HEK293 (cell line): Measurements from ENCODE around the gene LEUTX.

Experiments
- CTCF ChIA-PET: fragments of 350-600 bp; formaldehyde crosslinking; extraction: SDS; loops from one replicate; lab custom pipeline; 2021; ENCODE audit warnings: antibody characterized with exemption; lab: Yijun Ruan, JAX
- POLR2A ChIA-PET: fragments of 300-600 bp; formaldehyde crosslinking; extraction: SDS; loops from one replicate; lab custom pipeline; 2020; ENCODE audit warnings: antibody characterized with exemption, inconsistent platforms; lab: Yijun Ruan, JAX
- H3K27ac ChIP-seq: fragments of 200-500 bp; sonication (Bioruptor generic); 2 replicates; pipeline ENCODE4 v1.5.1; 2014; ENCODE audit warnings: low read depth, low read length, control low read depth, inconsistent platforms; ENCODE audit errors: extremely low read depth
- H3K36me3 ChIP-seq, 2 experiments: fragments of 200-500 bp in 1 of 2; sonication (Bioruptor generic) in 1 of 2; 1 replicate in 1 of 2; 2 replicates in 1 of 2; pipeline ENCODE4 v1.5.1; 2014 to 2017; ENCODE audit warnings: inconsistent platforms in 2 of 2, low read length in 2 of 2; ENCODE audit not compliant: control insufficient read depth in 2 of 2, insufficient read depth in 1 of 2
- H3K4me1 ChIP-seq: fragments of 200-500 bp; sonication (Bioruptor generic); 2 replicates; pipeline ENCODE4 v1.5.1; 2014; ENCODE audit warnings: mild to moderate bottlenecking, low read length, inconsistent platforms; ENCODE audit not compliant: control insufficient read depth, insufficient read depth
- H3K4me3 ChIP-seq: 2 replicates; pipeline ENCODE4 v1.5.1; 2011; ENCODE audit warnings: low read depth, mild to moderate bottlenecking, control low read depth, low read length, moderate library complexity
- H3K9me3 ChIP-seq: fragments of 200-500 bp; sonication (Bioruptor generic); 2 replicates; pipeline ENCODE4 v1.5.1; 2014; ENCODE audit warnings: low read depth, low read length, inconsistent platforms; ENCODE audit not compliant: control insufficient read depth, insufficient read depth
- GLI2 ChIP-seq: fragments of 450-650 bp; formaldehyde crosslinking; IDR thresholded peaks from 2 replicates; pipeline ENCODE4; 2017; ENCODE audit warnings: missing biosample characterization, missing genetic modification characterization, low read depth, borderline replicate concordance
- KLF1 ChIP-seq: fragments of 450-650 bp; formaldehyde crosslinking; IDR thresholded peaks from 2 replicates; pipeline ENCODE4 v1.5.1; 2016; ENCODE audit warnings: missing biosample characterization, missing genetic modification characterization
- TRIM28 ChIP-seq: IDR thresholded peaks from 2 replicates; pipeline ENCODE4 v1.6.1; 2011; ENCODE audit warnings: low read length, control low read depth, borderline replicate concordance
- ZBTB1 ChIP-seq: fragments of 450-650 bp; formaldehyde crosslinking; IDR thresholded peaks from 2 replicates; pipeline ENCODE4 v1.5.1; 2016; ENCODE audit warnings: missing biosample characterization, missing genetic modification characterization
- ZBTB20 ChIP-seq: fragments of 450-650 bp; formaldehyde crosslinking; IDR thresholded peaks from 2 replicates; pipeline ENCODE4 v1.5.1; 2016; ENCODE audit warnings: missing biosample characterization, missing genetic modification characterization
- ZBTB26 ChIP-seq: fragments of 450-650 bp; formaldehyde crosslinking; optimal IDR thresholded peaks from 2 replicates; pipeline ENCODE3; 2016; ENCODE audit warnings: missing biosample characterization, mild to moderate bottlenecking, missing genetic modification characterization
- ZBTB48 ChIP-seq: fragments of 450-650 bp; formaldehyde crosslinking; IDR thresholded peaks from 2 replicates; pipeline ENCODE4 v1.5.1; 2016; ENCODE audit warnings: missing biosample characterization, missing genetic modification characterization
- ZIC2 ChIP-seq: fragments of 450-650 bp; formaldehyde crosslinking; IDR thresholded peaks from 2 replicates; pipeline ENCODE4 v1.5.1; 2016; ENCODE audit warnings: missing biosample characterization, missing genetic modification characterization
- ZNF16 ChIP-seq: fragments of 450-650 bp; formaldehyde crosslinking; IDR thresholded peaks from 2 replicates; pipeline ENCODE4 v1.5.1; 2016; ENCODE audit warnings: low read depth, missing biosample characterization, missing genetic modification characterization
- ZNF19 ChIP-seq: fragments of 450-650 bp; formaldehyde crosslinking; IDR thresholded peaks from 2 replicates; pipeline ENCODE4; 2016; ENCODE audit warnings: missing biosample characterization, missing genetic modification characterization, low read depth
- ZNF274 ChIP-seq, 2 experiments: fragments of 200-500 bp in 1 of 2; fragments of 450-650 bp in 1 of 2; sonication (Bioruptor generic) in 1 of 2; formaldehyde crosslinking in 1 of 2; IDR thresholded peaks; 2 replicates each; pipeline versions ENCODE4 v1.5.1 to v1.6.1; 2014 to 2016; ENCODE audit warnings: borderline replicate concordance in 1 of 2, inconsistent platforms in 1 of 2, low read length in 1 of 2, missing biosample characterization in 1 of 2, missing genetic modification characterization in 1 of 2
- ZNF335 ChIP-seq: fragments of 450-650 bp; formaldehyde crosslinking; conservative IDR thresholded peaks from 2 replicates; pipeline ENCODE4 v1.5.1; 2016; ENCODE audit warnings: missing biosample characterization, missing genetic modification characterization
- ZNF394 ChIP-seq: fragments of 450-650 bp; formaldehyde crosslinking; IDR thresholded peaks from 2 replicates; pipeline ENCODE4 v1.5.1; 2016; ENCODE audit warnings: missing biosample characterization, missing genetic modification characterization, mild to moderate bottlenecking, moderate library complexity, borderline replicate concordance
- ZNF639 ChIP-seq: fragments of 450-650 bp; formaldehyde crosslinking; IDR thresholded peaks from 2 replicates; pipeline ENCODE4 v1.5.1; 2016; ENCODE audit warnings: missing biosample characterization, missing genetic modification characterization
- ZSCAN30 ChIP-seq: fragments of 450-650 bp; IDR thresholded peaks from 2 replicates; pipeline ENCODE4 v1.5.1; 2018; ENCODE audit warnings: missing biosample characterization, mild to moderate bottlenecking, missing genetic modification characterization, moderate library complexity
- TF ChIP-seq, protein P1 (sequence below): fragments of 450-650 bp; formaldehyde crosslinking; IDR thresholded peaks from 2 replicates; pipeline ENCODE4 v1.5.1; 2017; ENCODE audit warnings: missing biosample characterization, mild to moderate bottlenecking, missing genetic modification characterization, moderate library complexity

LEUTX gene

GRCh38 chr19:39737891-39738290, 40.8 kb upstream of the LEUTX start, which contains the start of gene CLC:
CLC (minus strand) TSS chr19:39738029; CDS start chr19:39737952, 77 bp downstream.
- no peak within 1 kb of the TSS for H3K27ac ChIP-seq
- no peaks in the 10 kb centered on the region for H3K4me1 ChIP-seq
- H3K4me3 ChIP-seq: no peak within 1 kb of the TSS
- ChIA-PET POLR2A (no interaction called here), CTCF (interaction anchor here (0.6 to 1.1 kb wide), 2 partner anchors 187 to 491 kb away, joined by 3 read pairs; no protein-coding TSS in a partner anchor)
- H3K9me3 ChIP-seq: no peaks in the 10 kb centered on the region; the same call in 1 of the 2 replicates
- H3K36me3 ChIP-seq: no peaks in the 10 kb centered on the region
- no peak for TF ChIP-seq ZNF335 (tag by site-specific recombination)
- no peak for TF ChIP-seq ZBTB48 (tag by site-specific recombination)
- TF ChIP-seq KLF1 (tag by site-specific recombination): peak; percentile 32; the same call in 1 of the 2 replicates
- no peak for TF ChIP-seq ZNF19

- TF ChIP-seq, protein P1, sequence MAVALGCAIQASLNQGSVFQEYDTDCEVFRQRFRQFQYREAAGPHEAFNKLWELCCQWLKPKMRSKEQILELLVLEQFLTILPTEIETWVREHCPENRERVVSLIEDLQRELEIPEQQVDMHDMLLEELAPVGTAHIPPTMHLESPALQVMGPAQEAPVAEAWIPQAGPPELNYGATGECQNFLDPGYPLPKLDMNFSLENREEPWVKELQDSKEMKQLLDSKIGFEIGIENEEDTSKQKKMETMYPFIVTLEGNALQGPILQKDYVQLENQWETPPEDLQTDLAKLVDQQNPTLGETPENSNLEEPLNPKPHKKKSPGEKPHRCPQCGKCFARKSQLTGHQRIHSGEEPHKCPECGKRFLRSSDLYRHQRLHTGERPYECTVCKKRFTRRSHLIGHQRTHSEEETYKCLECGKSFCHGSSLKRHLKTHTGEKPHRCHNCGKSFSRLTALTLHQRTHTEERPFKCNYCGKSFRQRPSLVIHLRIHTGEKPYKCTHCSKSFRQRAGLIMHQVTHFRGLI (tag by site-specific recombination): no peak
- TF ChIP-seq ZNF394 (no peak), ZBTB20 (tag by site-specific recombination) (no peak), ZBTB26 (tag by site-specific recombination) (no peak), KLF1 (tag by site-specific recombination) (no peak), ZNF19 (no peak), ZNF639 (tag by site-specific recombination) (no peak), GLI2 (no peak), TRIM28 (no peak), ZNF16 (no peak), ZBTB1 (no peak)
- CTCF ChIA-PET: interaction anchor here (0.6 to 1.1 kb wide), 2 partner anchors 188 to 235 kb away, joined by 3 read pairs; no protein-coding TSS in a partner anchor
- Histone ChIP-seq H3K9me3 (no peaks in the 10 kb centered on the region; the same call in 1 of the 2 replicates), H3K27ac (no peak overlapping the region), H3K4me1 (no peaks in the 10 kb centered on the region), H3K36me3 (no peaks in the 10 kb centered on the region), H3K4me3 (no peak overlapping the region)
- POLR2A ChIA-PET: no interaction called here
Measured at GRCh38 chr19:39738814-39739213, 39.8 kb upstream of the LEUTX start.

DNA sequence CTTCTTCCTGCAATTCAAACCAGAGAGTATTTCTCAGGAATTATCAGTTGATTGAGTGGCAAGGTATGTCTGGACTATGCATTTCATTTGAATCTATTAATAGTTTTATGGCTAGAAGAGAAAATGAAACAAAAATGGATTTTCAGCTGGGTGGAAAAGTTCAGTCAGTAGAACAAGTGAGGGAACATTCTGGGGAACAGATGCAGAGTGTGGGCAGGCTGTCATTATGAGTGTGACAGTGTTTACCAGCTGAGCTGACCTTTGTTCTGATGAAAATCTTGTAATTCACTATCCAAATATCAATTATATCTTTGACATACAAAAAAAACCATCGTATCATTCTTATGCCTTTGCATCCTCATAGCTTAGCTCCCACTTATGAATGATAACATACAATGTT, 38.3 kb upstream of the LEUTX start:
- Histone ChIP-seq H3K27ac (no peak overlapping the region), H3K4me1 (no peaks in the 10 kb centered on the region), H3K4me3 (no peak overlapping the region), H3K36me3 (no peaks in the 10 kb centered on the region; a peak in 1 of 3 replicates), H3K9me3 (no peaks in the 10 kb centered on the region; the same call in 1 of the 2 replicates)
- CTCF ChIA-PET: interaction anchor here (0.5 kb wide), 2 partner anchors 10 to 70 kb away, joined by 3 read pairs; no protein-coding TSS in a partner anchor
- TF ChIP-seq ZSCAN30 (tag by site-specific recombination) (no peak), GLI2 (no peak)
- POLR2A ChIA-PET: no interaction called here

- Histone ChIP-seq H3K4me1 (no peaks in the 10 kb centered on the region), H3K27ac (no peak overlapping the region), H3K36me3 (no peaks in the 10 kb centered on the region; a peak in 1 of 3 replicates), H3K4me3 (no peak overlapping the region)
- TF ChIP-seq ZNF274 (IDR thresholded peaks at IDR 0.05; ENCODE audit: low read length) (no peak), ZNF274 (tag by site-specific recombination; IDR thresholded peaks at IDR 0.05; ENCODE audit: borderline replicate concordance) (0 out of 2 replicates have a peak, but pooled peaks have one; percentile 11), ZIC2 (tag by site-specific recombination) (no peak)
- TF ChIP-seq, all 188 proteins: peak for 1
- no peaks in the 10 kb centered on the region for H3K9me3 ChIP-seq
- CTCF ChIA-PET: interaction anchor here (0.7 to 1.6 kb wide), 5 partner anchors 14 to 1168 kb away, joined by 3 to 4 read pairs (median 3); no protein-coding TSS in a partner anchor
- POLR2A ChIA-PET: no interaction called here
Measured at GRCh38 chr19:39745643-39746042, 33.0 kb upstream of the LEUTX start.
